H9 (cell line): ENCODE measurements around the gene ELP1. TPM values are rescaled to one million over a fixed set of nuclear protein-coding genes. Genes with fewer than 3 reads are reported as not detected.

Experiments
- DNase-seq: peaks from one replicate; pipeline ENCODE4 v3.0.0-alpha.2; 2017
- H2AFZ ChIP-seq: one replicate; pipeline ENCODE4 v1.6.1; 2013; ENCODE audit warnings: mild to moderate bottlenecking, low read length, control low read depth, moderate library complexity
- H2AK5ac ChIP-seq: 2 replicates; pipeline ENCODE4 v1.6.1; 2013; ENCODE audit warnings: low read length, control low read depth, mixed read lengths; ENCODE audit not compliant: insufficient read length
- H2BK120ac ChIP-seq: one replicate; pipeline ENCODE4 v1.6.1; 2013; ENCODE audit warnings: low read depth, mild to moderate bottlenecking, low read length, control low read depth, inconsistent platforms; ENCODE audit not compliant: poor library complexity, severe bottlenecking
- H2BK12ac ChIP-seq: 2 replicates; pipeline ENCODE4 v1.6.1; 2013; ENCODE audit warnings: low read length, control low read depth, mixed read lengths, low read depth; ENCODE audit not compliant: insufficient read length
- H2BK15ac ChIP-seq: 2 replicates; pipeline ENCODE4 v1.6.1; 2013; ENCODE audit warnings: low read depth, low read length, control low read depth
- H2BK20ac ChIP-seq: one replicate; pipeline ENCODE4 v1.6.1; 2013; ENCODE audit warnings: low read depth, mild to moderate bottlenecking, low read length, control low read depth, inconsistent platforms; ENCODE audit not compliant: poor library complexity, severe bottlenecking
- H2BK5ac ChIP-seq: 2 replicates; pipeline ENCODE4 v1.6.1; 2013; ENCODE audit warnings: low read length, control low read depth, mixed read lengths; ENCODE audit not compliant: insufficient read length
- H3K14ac ChIP-seq: 2 replicates; pipeline ENCODE4 v1.6.1; 2013; ENCODE audit warnings: low read length, control low read depth; ENCODE audit not compliant: insufficient read depth
- H3K18ac ChIP-seq: 2 replicates; pipeline ENCODE4 v1.6.1; 2013; ENCODE audit warnings: low read depth, mild to moderate bottlenecking, mixed read lengths, low read length, control low read depth; ENCODE audit not compliant: insufficient read length
- H3K23ac ChIP-seq: 2 replicates; pipeline ENCODE4 v1.6.1; 2013; ENCODE audit warnings: low read length, control low read depth, mixed read lengths, low read depth; ENCODE audit not compliant: insufficient read length
- H3K23me2 ChIP-seq: 2 replicates; pipeline ENCODE4 v1.6.1; 2013; ENCODE audit warnings: low read depth, mild to moderate bottlenecking, mixed read lengths, low read length, control low read depth; ENCODE audit not compliant: insufficient read length, poor library complexity, severe bottlenecking
- H3K27ac ChIP-seq: 2 replicates; pipeline ENCODE4 v1.5.1; 2013; ENCODE audit warnings: low read length, control low read depth, mixed read lengths, low read depth; ENCODE audit not compliant: insufficient read length
- H3K27me3 ChIP-seq: 2 replicates; pipeline ENCODE4 v1.6.1; 2013; ENCODE audit warnings: low read length, control low read depth, inconsistent platforms; ENCODE audit not compliant: insufficient read depth
- H3K4ac ChIP-seq: 2 replicates; pipeline ENCODE4 v1.6.1; 2013; ENCODE audit warnings: low read depth, mild to moderate bottlenecking, control low read depth, inconsistent platforms, low read length, moderate library complexity
- H3K4me1 ChIP-seq: 2 replicates; pipeline ENCODE4 v1.6.1; 2013; ENCODE audit warnings: low read length, control low read depth, inconsistent platforms; ENCODE audit not compliant: insufficient read depth
- H3K4me2 ChIP-seq: 2 replicates; pipeline ENCODE4 v1.6.1; 2013; ENCODE audit warnings: low read length, control low read depth, mixed read lengths; ENCODE audit not compliant: insufficient read length, insufficient read depth
- H3K56ac ChIP-seq: 2 replicates; pipeline ENCODE4 v1.6.1; 2013; ENCODE audit warnings: low read depth, mild to moderate bottlenecking, mixed read lengths, low read length, control low read depth; ENCODE audit not compliant: insufficient read length
- H3K79me1 ChIP-seq: 2 replicates; pipeline ENCODE4 v1.6.1; 2013; ENCODE audit warnings: low read depth, mild to moderate bottlenecking, moderate library complexity, low read length, control low read depth, inconsistent platforms; ENCODE audit not compliant: insufficient read depth, poor library complexity, severe bottlenecking
- H3K79me2 ChIP-seq: 2 replicates; pipeline ENCODE4 v1.6.1; 2013; ENCODE audit warnings: low read length, control low read depth, inconsistent platforms; ENCODE audit not compliant: insufficient read depth
- H3K9ac ChIP-seq: 2 replicates; pipeline ENCODE4 v1.6.1; 2013; ENCODE audit warnings: low read length, control low read depth, mixed read lengths; ENCODE audit not compliant: insufficient read length; ENCODE audit errors: extremely low read depth
- H3K9me3 ChIP-seq: one replicate; pipeline ENCODE4 v1.6.1; 2013; ENCODE audit warnings: low read depth, low read length, inconsistent platforms; ENCODE audit not compliant: control insufficient read depth
- H3T11ph ChIP-seq: one replicate; pipeline ENCODE4 v1.6.1; 2013; ENCODE audit warnings: mild to moderate bottlenecking, low read length, control low read depth, inconsistent platforms
- H4K20me1 ChIP-seq: one replicate; pipeline ENCODE4 v1.6.1; 2013; ENCODE audit not compliant: control insufficient read depth, insufficient read length, insufficient read depth
- H4K5ac ChIP-seq: 2 replicates; pipeline ENCODE4 v1.6.1; 2013; ENCODE audit warnings: low read depth, mild to moderate bottlenecking, mixed read lengths, low read length, control low read depth; ENCODE audit not compliant: insufficient read length
- H4K8ac ChIP-seq: replicated peaks from 2 replicates; pipeline ENCODE4 v1.6.1; 2013; ENCODE audit warnings: low read length, control low read depth, mixed read lengths, low read depth; ENCODE audit not compliant: insufficient read length
- H4K91ac ChIP-seq: 2 replicates; pipeline ENCODE4 v1.6.1; 2013; ENCODE audit warnings: low read depth, mild to moderate bottlenecking, moderate library complexity, mixed read lengths, low read length, control low read depth; ENCODE audit not compliant: insufficient read length
- H3K27ac Mint-ChIP-seq, 3 experiments: 2 replicates in 2 of 3; 3 replicates in 1 of 3; pipeline ENCODE4 v1.8.0; 2020 to 2021; ENCODE audit warnings: mixed read lengths in 3 of 3, mild to moderate bottlenecking in 1 of 3, moderate library complexity in 1 of 3
- H3K27me3 Mint-ChIP-seq: 2 replicates; pipeline ENCODE4 v1.8.0; 2021; ENCODE audit warnings: low read depth, mild to moderate bottlenecking, moderate library complexity, mixed read lengths
- H3K36me3 Mint-ChIP-seq, 3 experiments: 2 replicates in 2 of 3; 3 replicates in 1 of 3; pipeline ENCODE4 v1.8.0; 2020 to 2021; ENCODE audit warnings: low read depth in 3 of 3, mixed read lengths in 3 of 3; ENCODE audit not compliant: insufficient read depth in 1 of 3
- H3K4me1 Mint-ChIP-seq, 2 experiments: 2 replicates each; pipeline ENCODE4 v1.8.0; 2020; ENCODE audit warnings: mixed read lengths in 2 of 2
- H3K4me3 Mint-ChIP-seq, 2 experiments: 2 replicates in 1 of 2; 3 replicates in 1 of 2; pipeline ENCODE4 v1.8.0; 2020 to 2021; ENCODE audit warnings: mild to moderate bottlenecking in 2 of 2, mixed read lengths in 2 of 2, moderate library complexity in 1 of 2
- H3K9me3 Mint-ChIP-seq, 2 experiments: 2 replicates in 1 of 2; 3 replicates in 1 of 2; pipeline ENCODE4 v1.8.0; 2020; ENCODE audit warnings: mild to moderate bottlenecking in 2 of 2, mixed read lengths in 2 of 2, moderate library complexity in 1 of 2
- WGBS: extraction: QIAGEN DNeasy Blood & Tissue Kit; methylation state at CpG from one replicate; pipeline ENCODE4 v1.1.7; 2013; ENCODE audit warnings: missing lambda C conversion rate, low lambda C conversion rate, mixed read lengths; ENCODE audit not compliant: insufficient read length; ENCODE audit errors: extremely low coverage; 5-methylcytosine and 5-hydroxymethylcytosine counted together
- total RNA-seq: library from RNA; stranded (reverse); gene quantifications from 2 replicates; pipeline ENCODE4 v1.2.1, GENCODE V29; 2021
- TF ChIP-seq, protein P1 (sequence below): fragments of 200-600 bp; sonication (generic); conservative IDR thresholded peaks from 3 replicates; pipeline ENCODE4 v1.8.0; 2021; ENCODE audit warnings: antibody characterized with exemption, mild to moderate bottlenecking

ELP1 gene
- total RNA-seq, 1 experiment from 2014 or later: 38.7 TPM

DNA sequence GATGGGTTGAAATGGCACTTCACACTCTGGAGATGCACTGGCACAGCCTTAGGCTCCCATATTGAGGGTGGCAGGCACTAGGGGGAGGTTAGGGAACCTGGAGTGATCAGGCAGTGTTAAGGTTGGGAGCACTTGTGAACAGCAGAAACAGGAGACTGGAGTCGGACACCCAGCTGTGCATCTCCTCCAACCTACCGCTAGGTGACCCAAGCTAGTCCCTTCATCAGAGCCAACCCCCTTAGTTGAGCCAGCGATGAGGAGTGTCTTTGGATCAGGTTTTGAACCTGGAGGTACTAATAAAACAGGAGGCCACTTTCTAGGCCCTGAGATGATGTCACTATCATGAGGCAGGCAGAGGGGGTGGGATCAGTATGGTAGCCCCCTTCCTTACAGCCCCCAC, 79.8 kb downstream of the ELP1 start:
- Mint-ChIP-seq H3K27ac (no peak overlapping the region), H3K4me1 (no peaks in the 10 kb centered on the region), H3K4me3 (no peak overlapping the region), H3K9me3 (no peaks in the 10 kb centered on the region), H3K27me3 (no peaks in the 10 kb centered on the region; the same call in 1 of the 2 replicates), H3K36me3 (no peaks in the 10 kb centered on the region)
- H4K5ac ChIP-seq: no peak overlapping the region
- H2BK12ac ChIP-seq: no peak overlapping the region
- H2BK20ac ChIP-seq: no peak overlapping the region
- H3K14ac ChIP-seq: no peak overlapping the region
- no peaks in the 10 kb centered on the region for H4K20me1 ChIP-seq
- no peak overlapping the region for H4K91ac ChIP-seq
- H3K27ac ChIP-seq: no peak overlapping the region
- WGBS: no CpG with 5 or more reads among the region's 3 CpGs
- TF ChIP-seq, protein P1, sequence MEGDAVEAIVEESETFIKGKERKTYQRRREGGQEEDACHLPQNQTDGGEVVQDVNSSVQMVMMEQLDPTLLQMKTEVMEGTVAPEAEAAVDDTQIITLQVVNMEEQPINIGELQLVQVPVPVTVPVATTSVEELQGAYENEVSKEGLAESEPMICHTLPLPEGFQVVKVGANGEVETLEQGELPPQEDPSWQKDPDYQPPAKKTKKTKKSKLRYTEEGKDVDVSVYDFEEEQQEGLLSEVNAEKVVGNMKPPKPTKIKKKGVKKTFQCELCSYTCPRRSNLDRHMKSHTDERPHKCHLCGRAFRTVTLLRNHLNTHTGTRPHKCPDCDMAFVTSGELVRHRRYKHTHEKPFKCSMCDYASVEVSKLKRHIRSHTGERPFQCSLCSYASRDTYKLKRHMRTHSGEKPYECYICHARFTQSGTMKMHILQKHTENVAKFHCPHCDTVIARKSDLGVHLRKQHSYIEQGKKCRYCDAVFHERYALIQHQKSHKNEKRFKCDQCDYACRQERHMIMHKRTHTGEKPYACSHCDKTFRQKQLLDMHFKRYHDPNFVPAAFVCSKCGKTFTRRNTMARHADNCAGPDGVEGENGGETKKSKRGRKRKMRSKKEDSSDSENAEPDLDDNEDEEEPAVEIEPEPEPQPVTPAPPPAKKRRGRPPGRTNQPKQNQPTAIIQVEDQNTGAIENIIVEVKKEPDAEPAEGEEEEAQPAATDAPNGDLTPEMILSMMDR: peak; percentile 43; the same call in 2 of the 3 replicates
- H2BK120ac ChIP-seq: no peak overlapping the region
- H3K56ac ChIP-seq: no peak overlapping the region
- no peak overlapping the region for H3K9ac ChIP-seq
- no peak overlapping the region for H2AFZ ChIP-seq
- H3K79me2 ChIP-seq: no peaks in the 10 kb centered on the region
- no peak overlapping the region for H2BK15ac ChIP-seq
- H3K23me2 ChIP-seq: no peaks in the 10 kb centered on the region
- H3K79me1 ChIP-seq: no peaks in the 10 kb centered on the region
- H3T11ph ChIP-seq: no peak overlapping the region
- no peak for DNase-seq
- no peaks in the 10 kb centered on the region for H3K4me1 ChIP-seq
- H2AK5ac ChIP-seq: no peak overlapping the region
- H3K4ac ChIP-seq: no peak overlapping the region
- no peak overlapping the region for H3K4me2 ChIP-seq
- H3K27me3 ChIP-seq: no peaks in the 10 kb centered on the region
- H4K8ac ChIP-seq: no peak overlapping the region
- no peak overlapping the region for H3K18ac ChIP-seq
- no peak overlapping the region for H3K23ac ChIP-seq
- H3K9me3 ChIP-seq: no peaks in the 10 kb centered on the region
- no peak overlapping the region for H2BK5ac ChIP-seq
